Upper lobe of right lung (tissue), 1 donor: ENCODE data around the gene GLP2R. TPM values are rescaled to one million over a fixed set of nuclear protein-coding genes. Genes with fewer than 3 reads are reported as not detected.

Source experiments
- ATAC-seq: fragments of 200-7000 bp; cut with Tn5 transposase; one replicate; pipeline ENCODE4 v1.9.1; 2020; ENCODE audit warnings: mild to moderate bottlenecking, moderate library complexity
- DNase-seq: peaks from one replicate; pipeline ENCODE4 v3.0.0-alpha.2; 2020
- H3K27ac ChIP-seq: fragments of 200-600 bp; one replicate; pipeline ENCODE4 v1.8.0; 2022
- H3K27me3 ChIP-seq: fragments of 200-600 bp; one replicate; pipeline ENCODE4 v1.8.0; 2022; ENCODE audit warnings: mild to moderate bottlenecking
- H3K36me3 ChIP-seq: fragments of 200-600 bp; one replicate; pipeline ENCODE4 v1.8.0; 2022
- H3K4me1 ChIP-seq: fragments of 200-600 bp; one replicate; pipeline ENCODE4 v1.8.0; 2022
- H3K4me3 ChIP-seq: fragments of 200-600 bp; one replicate; pipeline ENCODE4 v1.8.0; 2022; ENCODE audit warnings: mild to moderate bottlenecking
- H3K9me3 ChIP-seq: fragments of 200-600 bp; one replicate; pipeline ENCODE4 v1.8.0; 2022
- intact Hi-C: fragments of 100-400 bp; cut with DNase I; formaldehyde crosslinking; loops from one replicate; pipeline ENCODE4 v1.11.0; 2022
- total RNA-seq: library from RNA; stranded (reverse); fragmentation: NEBNext Ultra II Directional; extraction: Animal tissue kit (Norgen Biotek cat#: 25700); gene quantifications from one replicate; pipeline ENCODE4 v1.2.1, GENCODE V29; 2021
- TF ChIP-seq, protein P1 (sequence below): fragments of 200-600 bp; IDR thresholded peaks from one replicate; pipeline ENCODE4 v1.8.0; 2022; ENCODE audit warnings: antibody characterized with exemption
- donor health status: DM: no; HTN: yes; CAD: no; lungs with severe emphysema.

GLP2R gene
- total RNA-seq, 1 donor from 2014 or later, result 1.8 TPM

DNA sequence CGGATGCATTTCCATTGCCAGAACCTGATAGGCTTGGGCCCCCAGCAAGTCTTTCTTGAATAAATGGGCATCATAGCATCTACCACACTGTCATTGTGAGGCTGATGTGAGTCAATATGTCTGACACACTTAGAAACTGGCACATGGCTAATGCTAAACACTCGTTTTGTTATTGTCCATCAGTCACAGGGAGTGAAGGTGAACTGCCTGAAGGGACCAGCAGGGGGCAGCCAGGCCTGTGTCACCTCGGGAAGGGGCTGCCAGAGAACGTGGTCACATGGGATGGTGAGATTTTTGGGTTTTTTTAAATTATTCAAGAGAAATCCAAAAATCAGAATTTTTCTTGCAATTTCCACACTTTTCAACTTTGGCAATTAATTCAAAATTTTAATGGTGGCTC, 80.2 kb downstream of the GLP2R start:
- intact Hi-C loops, result no loop called here
- no peak overlapping the region for H3K4me3 ChIP-seq
- no peaks in the 10 kb centered on the region for H3K36me3 ChIP-seq
- DNase-seq (peak; percentile 47), ATAC-seq (peak; percentile 59)
- no peaks in the 10 kb centered on the region for H3K27me3 ChIP-seq
- no peaks in the 10 kb centered on the region for H3K4me1 ChIP-seq
- H3K27ac ChIP-seq, result no peak overlapping the region
- H3K9me3 ChIP-seq, result no peaks in the 10 kb centered on the region
- TF ChIP-seq, protein P1, sequence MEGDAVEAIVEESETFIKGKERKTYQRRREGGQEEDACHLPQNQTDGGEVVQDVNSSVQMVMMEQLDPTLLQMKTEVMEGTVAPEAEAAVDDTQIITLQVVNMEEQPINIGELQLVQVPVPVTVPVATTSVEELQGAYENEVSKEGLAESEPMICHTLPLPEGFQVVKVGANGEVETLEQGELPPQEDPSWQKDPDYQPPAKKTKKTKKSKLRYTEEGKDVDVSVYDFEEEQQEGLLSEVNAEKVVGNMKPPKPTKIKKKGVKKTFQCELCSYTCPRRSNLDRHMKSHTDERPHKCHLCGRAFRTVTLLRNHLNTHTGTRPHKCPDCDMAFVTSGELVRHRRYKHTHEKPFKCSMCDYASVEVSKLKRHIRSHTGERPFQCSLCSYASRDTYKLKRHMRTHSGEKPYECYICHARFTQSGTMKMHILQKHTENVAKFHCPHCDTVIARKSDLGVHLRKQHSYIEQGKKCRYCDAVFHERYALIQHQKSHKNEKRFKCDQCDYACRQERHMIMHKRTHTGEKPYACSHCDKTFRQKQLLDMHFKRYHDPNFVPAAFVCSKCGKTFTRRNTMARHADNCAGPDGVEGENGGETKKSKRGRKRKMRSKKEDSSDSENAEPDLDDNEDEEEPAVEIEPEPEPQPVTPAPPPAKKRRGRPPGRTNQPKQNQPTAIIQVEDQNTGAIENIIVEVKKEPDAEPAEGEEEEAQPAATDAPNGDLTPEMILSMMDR, result peak; percentile 54

DNA sequence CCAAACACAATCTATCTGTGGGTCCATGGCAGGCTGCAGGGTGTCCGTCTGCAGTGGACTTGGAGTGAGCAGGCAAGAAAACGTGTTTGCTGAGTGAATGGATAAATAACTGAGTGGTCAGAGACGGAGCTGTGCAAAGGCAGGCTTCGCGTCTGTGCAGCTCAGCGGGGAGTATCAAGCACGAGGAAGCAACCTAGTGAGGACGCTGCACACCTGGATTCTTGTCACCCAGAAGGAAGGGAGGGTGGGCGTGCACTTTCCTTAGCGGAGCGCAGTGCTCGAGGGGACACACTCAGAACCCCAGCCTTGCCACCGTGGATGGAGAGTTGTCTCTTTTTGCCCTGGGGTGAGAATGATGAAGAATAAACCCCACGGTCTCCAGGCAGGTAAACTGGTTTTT, 80.9 kb downstream of the GLP2R start:
- ATAC-seq, result no peak
- TF ChIP-seq, protein P1, result no peak
- Histone ChIP-seq H3K9me3 (no peaks in the 10 kb centered on the region), H3K27ac (no peak overlapping the region), H3K36me3 (no peaks in the 10 kb centered on the region), H3K27me3 (no peaks in the 10 kb centered on the region), H3K4me3 (no peak overlapping the region), H3K4me1 (no peaks in the 10 kb centered on the region)
- intact Hi-C loops, result no loop called here
- peak; percentile 37 for DNase-seq

DNA sequence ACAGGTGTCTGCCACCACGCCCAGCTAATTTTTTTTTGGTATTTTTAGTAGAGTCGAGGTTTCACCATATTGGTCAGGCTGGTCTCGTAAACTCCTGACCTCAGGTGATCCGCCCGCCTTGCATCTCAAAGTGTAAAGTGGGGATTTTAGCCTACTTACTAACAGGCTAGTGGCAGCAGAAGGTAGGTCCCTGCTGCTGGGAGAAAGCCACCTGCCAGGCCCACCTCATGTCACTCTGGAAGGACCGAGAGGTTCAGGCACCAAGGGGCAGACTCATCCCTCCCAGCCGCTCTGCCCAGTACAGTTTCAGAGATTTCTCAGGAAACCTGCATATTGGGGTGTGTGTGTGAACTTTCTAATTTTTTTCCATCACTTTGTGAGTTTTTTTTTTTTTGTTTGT, 81.4 kb downstream of the GLP2R start:
- no peaks in the 10 kb centered on the region for H3K27me3 ChIP-seq
- H3K4me1 ChIP-seq, result no peaks in the 10 kb centered on the region
- TF ChIP-seq, protein P1, result no peak
- no peak overlapping the region for H3K4me3 ChIP-seq
- DNase-seq (peak; percentile 35), ATAC-seq (no peak)
- H3K36me3 ChIP-seq, result no peaks in the 10 kb centered on the region
- no peaks in the 10 kb centered on the region for H3K9me3 ChIP-seq
- intact Hi-C loops, result no loop called here
- H3K27ac ChIP-seq, result no peak overlapping the region

DNA sequence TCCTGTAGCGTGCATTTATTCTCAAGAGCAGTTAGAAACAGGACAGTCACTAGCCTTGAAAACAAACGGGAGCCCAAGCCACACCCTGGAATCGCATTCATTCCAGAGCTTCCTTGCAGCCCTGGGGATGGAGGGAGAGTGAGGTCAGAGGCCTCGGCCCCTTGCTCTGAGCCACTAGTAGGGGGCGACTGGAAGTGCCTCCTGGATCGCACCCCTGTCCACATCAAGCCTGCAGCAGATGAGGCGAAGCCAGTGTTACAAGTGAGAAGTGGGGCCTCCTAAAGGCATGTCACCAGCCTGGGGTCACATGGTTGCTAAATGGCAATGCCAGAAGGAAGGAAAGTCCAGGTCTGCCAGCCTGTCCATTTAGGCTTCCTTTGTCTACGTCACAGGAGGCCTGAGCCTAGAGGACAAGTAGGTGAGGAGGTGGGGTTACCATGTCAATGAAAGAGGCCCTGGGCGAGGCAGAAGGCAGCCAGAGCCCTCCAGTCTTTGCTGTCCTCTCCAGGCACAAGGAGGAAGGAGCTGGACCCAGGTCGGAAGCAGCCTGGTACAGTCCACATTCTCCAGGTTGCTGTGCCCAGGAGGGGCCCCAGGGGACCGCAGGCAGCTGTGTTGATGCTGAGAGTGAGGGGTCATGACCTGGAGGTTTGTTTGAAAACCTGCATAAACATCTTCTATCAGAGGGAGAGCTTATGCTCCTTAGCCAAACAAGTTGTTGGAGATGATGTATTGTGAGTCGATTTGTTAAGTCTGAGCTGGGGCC, 82.3 kb downstream of the GLP2R start:
- Histone ChIP-seq H3K27me3 (no peaks in the 10 kb centered on the region), H3K4me3 (no peak overlapping the region), H3K36me3 (no peaks in the 10 kb centered on the region), H3K27ac (no peak overlapping the region), H3K9me3 (no peaks in the 10 kb centered on the region), H3K4me1 (no peaks in the 10 kb centered on the region)
- ATAC-seq, result no peak
- DNase-seq, result no peak
- intact Hi-C loops, result no loop called here
- TF ChIP-seq, protein P1, result no peak

DNA sequence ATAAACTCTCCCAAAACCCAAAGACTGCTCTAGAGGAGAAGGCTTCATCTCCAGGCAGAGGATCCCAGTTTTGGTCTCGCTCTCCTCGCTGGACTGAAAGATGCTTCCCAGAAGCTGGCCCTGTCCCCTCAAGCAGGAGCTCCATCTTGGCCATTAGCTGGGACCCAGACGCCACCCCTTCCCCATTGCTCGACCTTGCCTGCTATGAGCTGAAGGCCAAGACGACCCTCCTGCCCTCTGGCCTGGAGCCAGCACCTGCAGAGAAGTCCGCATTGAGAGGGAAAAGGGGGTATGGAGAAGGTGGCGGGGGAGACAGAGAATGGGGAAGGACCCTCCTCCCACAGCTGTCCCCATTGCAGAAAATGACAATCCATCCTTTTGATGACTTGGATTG, 82.9 kb downstream of the GLP2R start:
- no peaks in the 10 kb centered on the region for H3K27me3 ChIP-seq
- H3K36me3 ChIP-seq, result no peaks in the 10 kb centered on the region
- DNase-seq (no peak), ATAC-seq (no peak)
- no peak overlapping the region for H3K4me3 ChIP-seq
- intact Hi-C loops, result no loop called here
- H3K4me1 ChIP-seq, result no peaks in the 10 kb centered on the region
- TF ChIP-seq, protein P1, result no peak
- H3K9me3 ChIP-seq, result no peaks in the 10 kb centered on the region
- H3K27ac ChIP-seq, result no peak overlapping the region
